ENCODE results near the gene OR51E1. TPM values are rescaled to one million over a fixed set of nuclear protein-coding genes. Genes with fewer than 3 reads are reported as not detected.

Gene OR51E1
- total RNA-seq, 1 donor from 2014 or later, result not detected

GRCh38 chr11:4619514-4619913 is 24.3 kb upstream of the OR51E1 start:
- no peak for TF ChIP-seq CTCF (IDR thresholded peaks at IDR 0.05; ENCODE audit: unreplicated experiment)
- Mint-ChIP-seq H3K9me3 (ENCODE audit: unreplicated experiment) (no peaks in the 10 kb centered on the region), H3K4me1 (ENCODE audit: unreplicated experiment) (no peaks in the 10 kb centered on the region)

GRCh38 chr11:4626207-4627099 is 17.3 kb upstream of the OR51E1 start:
- TF ChIP-seq CTCF (IDR thresholded peaks at IDR 0.05; ENCODE audit: unreplicated experiment), result peak; percentile 96
- H3K27me3 Mint-ChIP-seq (ENCODE audit: unreplicated experiment), result peaks cover 2% of the 10 kb centered on the region
- peak; percentile 83 for DNase-seq (ENCODE audit: low spot score)
- no peaks in the 10 kb centered on the region for H3K9me3 Mint-ChIP-seq (ENCODE audit: unreplicated experiment)
- H3K36me3 Mint-ChIP-seq (ENCODE audit: low read depth, unreplicated experiment), result no peaks in the 10 kb centered on the region
- H3K4me1 Mint-ChIP-seq (ENCODE audit: unreplicated experiment), result peaks cover 4% of the 10 kb centered on the region
- H3K27ac Mint-ChIP-seq (ENCODE audit: unreplicated experiment), result no peak overlapping the region
- H3K4me3 Mint-ChIP-seq (ENCODE audit: unreplicated experiment), result no peak overlapping the region

More at GRCh38 chr11:4619514-4619913, 24.3 kb upstream of the OR51E1 start:
- Mint-ChIP-seq H3K27me3 (ENCODE audit: unreplicated experiment) (no peaks in the 10 kb centered on the region), H3K27ac (ENCODE audit: unreplicated experiment) (no peak overlapping the region), H3K4me3 (ENCODE audit: unreplicated experiment) (no peak overlapping the region), H3K36me3 (ENCODE audit: low read depth, unreplicated experiment) (no peaks in the 10 kb centered on the region)
- DNase-seq (ENCODE audit: low spot score), result no peak

- H3K4me1 Mint-ChIP-seq (ENCODE audit: unreplicated experiment), result no peaks in the 10 kb centered on the region
- no peak overlapping the region for H3K27ac Mint-ChIP-seq (ENCODE audit: unreplicated experiment)
- no peak overlapping the region for H3K4me3 Mint-ChIP-seq (ENCODE audit: unreplicated experiment)
- no peak for DNase-seq (ENCODE audit: low spot score)
- H3K27me3 Mint-ChIP-seq (ENCODE audit: unreplicated experiment), result no peaks in the 10 kb centered on the region
- no peaks in the 10 kb centered on the region for H3K9me3 Mint-ChIP-seq (ENCODE audit: unreplicated experiment)
- no peak for TF ChIP-seq CTCF (IDR thresholded peaks at IDR 0.05; ENCODE audit: unreplicated experiment)
- H3K36me3 Mint-ChIP-seq (ENCODE audit: low read depth, unreplicated experiment), result no peaks in the 10 kb centered on the region
Measured at GRCh38 chr11:4636136-4636535, 7.6 kb upstream of the OR51E1 start.

GRCh38 chr11:4636962-4637661 is 6.7 kb upstream of the OR51E1 start, which contains the start of gene OR51D1:
Gene OR51D1, plus strand, starts transcription at chr11:4637477. Its CDS starts 2,314 bp downstream, at chr11:4639791.
- Mint-ChIP-seq H3K36me3 (ENCODE audit: low read depth, unreplicated experiment) (no peaks in the 10 kb centered on the region), H3K4me1 (ENCODE audit: unreplicated experiment) (peaks cover 6% of the 10 kb centered on the region), H3K27me3 (ENCODE audit: unreplicated experiment) (no peaks in the 10 kb centered on the region), H3K4me3 (ENCODE audit: unreplicated experiment) (no peak within 1 kb of the TSS), H3K9me3 (ENCODE audit: unreplicated experiment) (no peaks in the 10 kb centered on the region), H3K27ac (ENCODE audit: unreplicated experiment) (no peak within 1 kb of the TSS)
- peak; percentile 88 for TF ChIP-seq CTCF (IDR thresholded peaks at IDR 0.05; ENCODE audit: unreplicated experiment)
- peak; percentile 85 for DNase-seq (ENCODE audit: low spot score)
